Activated B cell treated with CpG ODN at 0.5 μM for 24 hours (primary cell): ENCODE measurements around the gene TESK1. TPM values are rescaled to one million over a fixed set of nuclear protein-coding genes. Genes with fewer than 3 reads are reported as not detected.

Experiments
- ATAC-seq: fragments of 200-7000 bp; cut with Tn5 transposase; one replicate; pipeline ENCODE4 v1.10.0; 2021; ENCODE audit warnings: low read depth, mild to moderate bottlenecking, moderate library complexity
- CTCF ChIA-PET: fragments of 350-600 bp; sonication (Branson Sonifier 250); formaldehyde crosslinking; loops from one replicate; lab custom pipeline; 2021; ENCODE audit warnings: antibody characterized with exemption; lab: Charles Lee
- POLR2A ChIA-PET: fragments of 350-600 bp; sonication (Branson Sonifier 250); formaldehyde crosslinking; loops from one replicate; lab custom pipeline; 2021; ENCODE audit warnings: antibody characterized with exemption; lab: Charles Lee
- DNase-seq: peaks from one replicate; pipeline ENCODE4 v3.0.0; 2022
- H3K27ac Mint-ChIP-seq: one replicate; pipeline ENCODE4 v1.8.0; 2020; ENCODE audit warnings: mixed read lengths
- H3K27me3 Mint-ChIP-seq: one replicate; pipeline ENCODE4 v1.8.0; 2021; ENCODE audit warnings: mixed read lengths
- H3K36me3 Mint-ChIP-seq: one replicate; pipeline ENCODE4 v1.8.0; 2021; ENCODE audit warnings: low read depth, mixed read lengths
- H3K4me1 Mint-ChIP-seq: one replicate; pipeline ENCODE4 v1.8.0; 2021; ENCODE audit warnings: mixed read lengths
- H3K4me3 Mint-ChIP-seq: one replicate; pipeline ENCODE4 v1.8.0; 2020; ENCODE audit warnings: mild to moderate bottlenecking, mixed read lengths
- H3K9me3 Mint-ChIP-seq: one replicate; pipeline ENCODE4 v1.8.0; 2020; ENCODE audit warnings: mixed read lengths
- CTCF ChIP-seq: fragments of 200-600 bp; IDR thresholded peaks from one replicate; pipeline ENCODE4 v1.8.0; 2022; ENCODE audit warnings: antibody characterized with exemption, mild to moderate bottlenecking
- intact Hi-C: fragments of 100-400 bp; cut with micrococcal nuclease; formaldehyde crosslinking; loops from one replicate; pipeline ENCODE4 v1.15.1; 2024
- total RNA-seq: library from RNA; stranded (reverse); gene quantifications from 2 replicates; pipeline ENCODE4 v1.2.3, GENCODE V29; 2022

TESK1 gene
- total RNA-seq, 1 donor from 2014 or later: 51.9 TPM

GRCh38 chr9:35559792-35560530 lies 45.1 kb upstream of the TESK1 start:
- TF ChIP-seq CTCF: no peak
- ChIA-PET POLR2A (no interaction called here), CTCF (no interaction called here)
- Mint-ChIP-seq H3K4me1 (peaks cover 13% of the 10 kb centered on the region), H3K4me3 (no peak overlapping the region), H3K27me3 (no peaks in the 10 kb centered on the region), H3K9me3 (no peaks in the 10 kb centered on the region), H3K36me3 (no peaks in the 10 kb centered on the region), H3K27ac (no peak overlapping the region)
- no peak for ATAC-seq
- no peak for DNase-seq
- intact Hi-C loops: no loop called here

- CTCF ChIA-PET: no interaction called here
- no peak overlapping the region for H3K4me3 Mint-ChIP-seq
- H3K4me1 Mint-ChIP-seq: peaks cover 13% of the 10 kb centered on the region
- no peak for TF ChIP-seq CTCF
- no peaks in the 10 kb centered on the region for H3K27me3 Mint-ChIP-seq
- no peaks in the 10 kb centered on the region for H3K9me3 Mint-ChIP-seq
- POLR2A ChIA-PET: no interaction called here
- no peak overlapping the region for H3K27ac Mint-ChIP-seq
- ATAC-seq (no peak), DNase-seq (no peak)
- intact Hi-C loops: no loop called here
- no peaks in the 10 kb centered on the region for H3K36me3 Mint-ChIP-seq
These were observed 44.3 kb upstream of the TESK1 start for GRCh38 chr9:35560625-35561337.

- Mint-ChIP-seq H3K9me3 (no peaks in the 10 kb centered on the region), H3K4me3 (no peak overlapping the region), H3K27ac (no peak overlapping the region), H3K27me3 (no peaks in the 10 kb centered on the region), H3K36me3 (no peaks in the 10 kb centered on the region), H3K4me1 (peaks cover 13% of the 10 kb centered on the region)
- TF ChIP-seq CTCF: no peak
- ATAC-seq: no peak
- CTCF ChIA-PET: no interaction called here
- DNase-seq: no peak
- POLR2A ChIA-PET: interaction anchor here (0.8 kb wide), 1 partner anchor 446 kb away, joined by 4 read pairs; the partner anchor contains the start of gene ATOSB
- intact Hi-C loops: no loop called here
These were observed 43.4 kb upstream of the TESK1 start for GRCh38 chr9:35561468-35562261.

- H3K27me3 Mint-ChIP-seq: no peaks in the 10 kb centered on the region
- H3K27ac Mint-ChIP-seq: no peak overlapping the region
- no peaks in the 10 kb centered on the region for H3K9me3 Mint-ChIP-seq
- ChIA-PET CTCF (no interaction called here), POLR2A (no interaction called here)
- no peaks in the 10 kb centered on the region for H3K36me3 Mint-ChIP-seq
- ATAC-seq: no peak
- no peak overlapping the region for H3K4me3 Mint-ChIP-seq
- peaks cover 15% of the 10 kb centered on the region for H3K4me1 Mint-ChIP-seq
- DNase-seq: no peak
- intact Hi-C loops: no loop called here
- TF ChIP-seq CTCF: no peak
These were observed 41.9 kb upstream of the TESK1 start for GRCh38 chr9:35562895-35563780.
